Lower leg skin (tissue), 4 donors: ENCODE data around the gene NOP56. TPM values are rescaled to one million over a fixed set of nuclear protein-coding genes. Genes with fewer than 3 reads are reported as not detected.

Source experiments
- DNase-seq, 2 donors: peaks; one replicate each; pipeline ENCODE4 v3.0.0-alpha.2; 2019; ENCODE audit warnings: low spot score in 2 of 2
- H3K4me3 ChIP-seq: fragments of 200-600 bp; sonication (generic); 2 replicates; pipeline ENCODE4 v1.5.1; 2017; ENCODE audit warnings: mild to moderate bottlenecking, low read depth; ENCODE audit not compliant: poor library complexity, severe bottlenecking
- POLR2A ChIP-seq, 2 donors: fragments of 450-650 bp; IDR thresholded peaks; one replicate each; pipeline ENCODE4 v1.6.1; 2016 to 2017; ENCODE audit warnings: antibody characterized with exemption in 2 of 2, mild to moderate bottlenecking in 1 of 2, moderate library complexity in 1 of 2
- whole genome bisulfite sequencing, 2 donors: methylation state at CpG; one replicate each; pipeline ENCODE4 v1.1.5; 2018; 5-methylcytosine and 5-hydroxymethylcytosine counted together
- intact Hi-C: fragments of 100-400 bp; cut with DNase I; formaldehyde crosslinking; loops from one replicate; pipeline ENCODE4 v1.15.0; 2023; ENCODE audit warnings: low total_unique reads
- total RNA-seq, 4 donors: library from RNA; depleted of rRNA; stranded (reverse); fragments of >200 nt; gene quantifications; one replicate each; pipeline ENCODE4 v1.1.0, GENCODE V29; 2016
- TF ChIP-seq, protein P1 (sequence below), 3 donors: fragments of 450-650 bp; IDR thresholded peaks; one replicate each; pipeline ENCODE4 v1.5.1; 2016; ENCODE audit warnings: antibody characterized with exemption in 3 of 3, mild to moderate bottlenecking in 3 of 3, moderate library complexity in 2 of 3

NOP56 gene
- total RNA-seq, 4 donors from 2014 or later: 51.5 to 64.7 (median 56.6) TPM

DNA sequence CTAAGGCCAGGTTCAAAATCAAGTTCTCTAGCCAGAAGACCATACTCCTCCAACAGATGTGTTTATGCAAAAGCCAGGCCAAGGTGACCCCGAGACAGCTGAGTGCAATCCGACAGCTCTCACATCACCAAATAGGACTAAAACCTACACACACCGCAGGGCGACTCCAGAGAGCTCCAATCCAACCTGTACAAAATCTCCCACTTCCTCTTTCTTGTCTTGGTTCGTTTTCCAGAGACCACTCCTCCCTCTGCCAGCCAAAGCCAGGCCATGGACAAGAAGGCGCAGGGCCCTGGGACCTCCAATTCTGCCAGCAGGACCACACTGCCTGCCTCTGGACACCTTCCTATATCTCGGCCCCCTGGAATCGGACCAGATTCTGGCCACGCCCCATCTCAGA, 11.5 kb upstream of the NOP56 start:
- intact Hi-C loops: no loop called here
- no peak overlapping the region for H3K4me3 ChIP-seq
- TF ChIP-seq POLR2A (IDR thresholded peaks at IDR 0.05): no peak
- TF ChIP-seq, protein P1, sequence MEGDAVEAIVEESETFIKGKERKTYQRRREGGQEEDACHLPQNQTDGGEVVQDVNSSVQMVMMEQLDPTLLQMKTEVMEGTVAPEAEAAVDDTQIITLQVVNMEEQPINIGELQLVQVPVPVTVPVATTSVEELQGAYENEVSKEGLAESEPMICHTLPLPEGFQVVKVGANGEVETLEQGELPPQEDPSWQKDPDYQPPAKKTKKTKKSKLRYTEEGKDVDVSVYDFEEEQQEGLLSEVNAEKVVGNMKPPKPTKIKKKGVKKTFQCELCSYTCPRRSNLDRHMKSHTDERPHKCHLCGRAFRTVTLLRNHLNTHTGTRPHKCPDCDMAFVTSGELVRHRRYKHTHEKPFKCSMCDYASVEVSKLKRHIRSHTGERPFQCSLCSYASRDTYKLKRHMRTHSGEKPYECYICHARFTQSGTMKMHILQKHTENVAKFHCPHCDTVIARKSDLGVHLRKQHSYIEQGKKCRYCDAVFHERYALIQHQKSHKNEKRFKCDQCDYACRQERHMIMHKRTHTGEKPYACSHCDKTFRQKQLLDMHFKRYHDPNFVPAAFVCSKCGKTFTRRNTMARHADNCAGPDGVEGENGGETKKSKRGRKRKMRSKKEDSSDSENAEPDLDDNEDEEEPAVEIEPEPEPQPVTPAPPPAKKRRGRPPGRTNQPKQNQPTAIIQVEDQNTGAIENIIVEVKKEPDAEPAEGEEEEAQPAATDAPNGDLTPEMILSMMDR (IDR thresholded peaks at IDR 0.05): no peak
- no peak for DNase-seq
- WGBS, 2 donors: 93 to 97% methylated on average over 9 of the region's 9 CpGs

DNA sequence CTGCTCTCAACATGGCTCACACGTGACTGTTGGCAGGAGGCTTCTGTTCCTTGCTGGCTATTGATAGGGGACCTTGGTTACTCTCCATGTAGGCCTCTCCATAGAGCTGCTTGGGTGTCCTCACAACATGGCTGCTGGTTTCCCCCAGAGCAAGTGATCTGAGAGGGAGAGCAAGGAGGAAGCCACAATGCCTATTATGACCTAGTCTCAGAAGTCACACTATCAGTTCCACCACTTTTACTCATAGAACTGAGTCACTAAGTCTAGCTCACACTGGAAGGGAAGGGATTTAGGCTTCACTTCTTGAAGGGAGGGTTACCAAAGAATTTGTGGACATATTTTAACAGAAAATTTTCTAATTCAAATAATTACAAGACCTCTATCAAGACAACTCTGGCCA, 8.7 kb upstream of the NOP56 start:
- DNase-seq: no peak
- H3K4me3 ChIP-seq: no peak overlapping the region
- intact Hi-C loops: no loop called here
- 56 to 94% methylated on average over 1 of the region's 1 CpG for WGBS, 2 donors
- TF ChIP-seq, protein P1 (IDR thresholded peaks at IDR 0.05): no peak
- no peak for TF ChIP-seq POLR2A (IDR thresholded peaks at IDR 0.05)

DNA sequence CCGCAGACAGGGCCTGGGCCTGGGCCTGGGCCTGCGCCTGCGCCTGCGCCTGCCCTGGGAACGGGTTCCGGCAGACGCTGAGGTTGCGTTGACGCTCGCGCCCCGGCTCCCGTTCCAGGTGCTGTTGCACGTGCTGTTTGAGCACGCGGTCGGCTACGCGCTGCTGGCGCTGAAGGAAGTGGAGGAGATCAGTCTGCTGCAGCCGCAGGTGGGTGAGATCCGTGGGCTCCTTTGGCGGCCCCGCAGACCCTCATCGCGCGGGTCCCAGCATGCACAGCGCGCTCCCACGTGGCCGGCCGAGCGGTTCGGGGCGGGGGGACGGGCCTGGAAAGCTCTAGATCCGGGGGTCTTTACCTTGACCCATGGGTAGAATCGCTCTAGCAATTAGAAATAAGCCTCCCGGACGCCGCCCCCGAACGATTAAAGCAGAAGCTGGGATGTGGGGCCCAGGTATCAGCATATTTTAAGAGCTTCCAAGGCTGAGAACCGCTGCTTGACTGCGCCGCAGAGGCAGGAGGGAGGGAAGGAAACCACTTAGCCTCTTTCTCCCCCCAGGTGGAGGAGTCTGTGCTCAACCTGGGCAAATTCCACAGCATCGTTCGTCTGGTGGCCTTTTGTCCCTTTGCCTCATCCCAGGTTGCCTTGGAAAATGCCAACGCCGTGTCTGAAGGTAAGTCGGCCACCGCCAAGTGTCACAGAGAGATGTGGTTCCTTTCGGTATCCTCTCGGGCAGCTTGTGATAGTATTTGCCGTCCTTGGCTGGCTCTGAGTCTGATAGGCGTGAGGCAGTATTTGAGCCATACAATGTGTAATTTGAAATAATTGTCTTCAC, 508 bp downstream of the NOP56 start:
- peak overlapping the region; percentile 60 for H3K4me3 ChIP-seq
- 0 to 2% methylated on average over 30 to 34 of the region's 56 CpGs for WGBS, 2 donors
- peak in 1 of 2 donors; percentile 87 for DNase-seq
- no peak for TF ChIP-seq POLR2A (IDR thresholded peaks at IDR 0.05)
- TF ChIP-seq, protein P1 (IDR thresholded peaks at IDR 0.05): no peak
- intact Hi-C loops: no loop called here

DNA sequence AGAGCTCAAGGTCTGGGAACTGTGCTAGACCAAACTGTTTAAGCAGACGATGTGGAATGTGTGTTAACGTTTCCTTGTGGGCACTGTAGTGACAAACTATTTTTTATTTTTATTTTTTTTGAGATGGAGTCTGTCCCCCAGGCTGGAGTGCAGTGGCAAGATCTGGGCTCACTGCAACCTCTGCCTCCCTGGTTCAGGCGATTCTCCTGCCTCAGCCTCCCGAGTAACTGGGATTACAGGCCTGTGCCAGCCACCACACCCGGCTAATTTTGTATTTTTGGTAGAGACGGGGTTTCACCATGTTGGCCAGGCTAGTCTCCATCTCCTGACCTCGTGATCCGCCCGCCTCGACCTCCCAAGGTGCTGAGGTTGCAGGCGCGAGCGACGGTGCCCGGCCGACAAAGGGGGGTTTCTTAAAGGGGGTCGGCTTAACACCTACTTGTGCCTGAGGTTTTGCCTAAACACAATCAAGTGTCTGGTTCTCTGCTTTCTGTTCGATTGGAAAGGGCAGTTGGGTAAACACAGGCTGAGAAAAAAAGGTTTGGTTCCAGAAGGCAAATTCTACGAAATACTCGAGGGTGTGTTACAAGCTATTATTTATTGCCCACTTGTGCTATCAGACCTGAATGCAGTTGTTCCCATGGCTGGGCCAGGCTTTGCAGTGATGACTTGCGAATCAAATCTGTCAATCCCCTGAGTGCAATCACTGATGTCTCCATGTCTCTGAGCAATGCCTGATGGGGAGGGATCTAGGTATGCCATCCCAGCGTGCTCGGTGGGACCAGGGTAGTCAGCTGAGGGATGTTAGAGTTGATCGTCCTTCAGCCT, 1.3 kb downstream of the NOP56 start:
- intact Hi-C loops: no loop called here
- peak in 1 of 2 donors; percentile 82 for DNase-seq
- TF ChIP-seq POLR2A (IDR thresholded peaks at IDR 0.05): no peak
- TF ChIP-seq, protein P1 (IDR thresholded peaks at IDR 0.05): no peak

DNA sequence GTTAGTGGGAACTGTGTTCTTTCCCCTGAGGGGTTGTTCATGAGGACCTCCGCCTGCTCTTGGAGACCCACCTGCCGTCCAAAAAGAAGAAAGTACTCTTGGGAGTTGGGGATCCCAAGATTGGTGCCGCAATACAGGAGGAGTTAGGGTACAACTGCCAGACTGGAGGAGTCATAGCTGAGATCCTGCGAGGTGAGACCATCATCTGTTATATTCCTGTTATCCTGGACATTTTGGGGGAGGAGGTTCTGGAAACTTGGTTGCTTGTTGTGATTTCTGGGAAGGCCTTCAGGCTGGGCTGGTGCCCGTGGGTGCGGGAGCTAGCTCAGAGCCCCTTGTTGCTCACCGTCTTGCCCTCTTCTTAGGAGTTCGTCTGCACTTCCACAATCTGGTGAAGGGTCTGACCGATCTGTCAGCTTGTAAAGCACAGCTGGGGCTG, 2.0 kb downstream of the NOP56 start:
- intact Hi-C loops: no loop called here
- no peak overlapping the region for H3K4me3 ChIP-seq
- 87% methylated on average over 9 of the region's 9 CpGs for WGBS, 2 donors
- no peak for TF ChIP-seq POLR2A (IDR thresholded peaks at IDR 0.05)
- TF ChIP-seq, protein P1 (IDR thresholded peaks at IDR 0.05): no peak
- DNase-seq: peak in 1 of 2 donors; percentile 26

More for the DNA sequence above, 1.3 kb downstream of the NOP56 start:
- H3K4me3 ChIP-seq: peak overlapping the region; percentile 60
- WGBS, 2 donors: 34 to 37% methylated on average over 24 of the region's 24 CpGs
